ENCODE data around the gene PDE2A.

- TF ChIP-seq, protein P1, sequence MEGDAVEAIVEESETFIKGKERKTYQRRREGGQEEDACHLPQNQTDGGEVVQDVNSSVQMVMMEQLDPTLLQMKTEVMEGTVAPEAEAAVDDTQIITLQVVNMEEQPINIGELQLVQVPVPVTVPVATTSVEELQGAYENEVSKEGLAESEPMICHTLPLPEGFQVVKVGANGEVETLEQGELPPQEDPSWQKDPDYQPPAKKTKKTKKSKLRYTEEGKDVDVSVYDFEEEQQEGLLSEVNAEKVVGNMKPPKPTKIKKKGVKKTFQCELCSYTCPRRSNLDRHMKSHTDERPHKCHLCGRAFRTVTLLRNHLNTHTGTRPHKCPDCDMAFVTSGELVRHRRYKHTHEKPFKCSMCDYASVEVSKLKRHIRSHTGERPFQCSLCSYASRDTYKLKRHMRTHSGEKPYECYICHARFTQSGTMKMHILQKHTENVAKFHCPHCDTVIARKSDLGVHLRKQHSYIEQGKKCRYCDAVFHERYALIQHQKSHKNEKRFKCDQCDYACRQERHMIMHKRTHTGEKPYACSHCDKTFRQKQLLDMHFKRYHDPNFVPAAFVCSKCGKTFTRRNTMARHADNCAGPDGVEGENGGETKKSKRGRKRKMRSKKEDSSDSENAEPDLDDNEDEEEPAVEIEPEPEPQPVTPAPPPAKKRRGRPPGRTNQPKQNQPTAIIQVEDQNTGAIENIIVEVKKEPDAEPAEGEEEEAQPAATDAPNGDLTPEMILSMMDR (IDR thresholded peaks at IDR 0.05), result no peak
- no peak for TF ChIP-seq EZH2phosphoT487 (IDR thresholded peaks at IDR 0.05)
Measured at GRCh38 chr11:72629266-72629665, 45.0 kb downstream of the PDE2A start.

Measured in neural progenitor cell (in vitro differentiated cells).